Left lung (tissue), 10 donors: Measurements from ENCODE around the gene TKTL1. TPM values are rescaled to one million over a fixed set of nuclear protein-coding genes. Genes with fewer than 3 reads are reported as not detected.

ENCODE experiments used
- ATAC-seq: fragments of 200-7000 bp; cut with Tn5 transposase; one replicate; pipeline ENCODE4 v1.9.1; 2020; ENCODE audit warnings: moderate library complexity
- DNase-seq, 4 donors: peaks; one replicate each; pipeline ENCODE4 v3.0.0-alpha.2; 2013 to 2020
- H3K27ac ChIP-seq, 2 donors: fragments of 200-600 bp; sonication (generic) in 1 of 2; one replicate each; pipeline versions ENCODE4 v1.5.0 to v1.8.0; 2020 to 2021
- H3K27me3 ChIP-seq, 2 donors: fragments of 200-600 bp; sonication (generic) in 1 of 2; one replicate each; pipeline versions ENCODE4 v1.5.0 to v1.8.0; 2020 to 2021
- H3K36me3 ChIP-seq, 2 donors: fragments of 200-600 bp; sonication (generic) in 1 of 2; one replicate each; pipeline versions ENCODE4 v1.5.0 to v1.8.0; 2020 to 2021
- H3K4me1 ChIP-seq, 2 donors: fragments of 200-600 bp; one replicate each; pipeline ENCODE4 v1.8.0; 2021
- H3K4me3 ChIP-seq, 2 donors: fragments of 200-600 bp; sonication (generic) in 1 of 2; one replicate each; pipeline versions ENCODE4 v1.5.0 to v1.8.0; 2020 to 2021; ENCODE audit warnings: mild to moderate bottlenecking in 1 of 2
- H3K9me3 ChIP-seq, 2 donors: fragments of 200-600 bp; sonication (generic) in 1 of 2; one replicate each; pipeline versions ENCODE4 v1.5.0 to v1.8.0; 2020 to 2021
- CTCF ChIP-seq, 2 donors: fragments of 200-600 bp; sonication (generic) in 1 of 2; IDR thresholded peaks; one replicate each; pipeline versions ENCODE4 v1.5.0 to v1.8.0; 2021; ENCODE audit warnings: antibody characterized with exemption in 2 of 2
- intact Hi-C, 2 donors: fragments of 100-400 bp; cut with DNase I; formaldehyde crosslinking; loops; one replicate each; pipeline versions ENCODE4 v1.11.2 to v1.14.2; 2022
- polyA plus RNA-seq, 6 donors: library from polyadenylated mRNA; unstranded; fragments of 120-200 nt; gene quantifications; one replicate each; pipeline ENCODE4 v1.2.1, GENCODE V29; 2013; ENCODE audit not compliant: insufficient read length in 6 of 6
- total RNA-seq, 2 donors: library from RNA; stranded (reverse); fragmentation: NEBNext Ultra II Directional; extraction: Animal tissue kit (Norgen Biotek cat#: 25700); gene quantifications; one replicate each; pipeline ENCODE4 v1.2.1, GENCODE V29; 2021
- donor health status: DM: no; HTN: yes; CAD: no.
- donor health status: DM: no; HTN: no; CAD: no.

TKTL1 gene
- total and polyA plus RNA-seq, 8 donors = 0.27 to 0.52 (median 0.43) TPM; not detected in 1

- intact Hi-C loops = no loop called here
- Histone ChIP-seq H3K36me3 (no peaks in the 10 kb centered on the region), H3K27ac (no peak overlapping the region), H3K4me1 (no peaks in the 10 kb centered on the region), H3K4me3 (no peak overlapping the region), H3K27me3 (no peaks in the 10 kb centered on the region), H3K9me3 (no peaks in the 10 kb centered on the region)
- peak; percentile 53 for ATAC-seq
- DNase-seq = peak in 1 of 4 donors; percentile 26
- peak; percentile 31 to 35 for TF ChIP-seq CTCF (IDR thresholded peaks at IDR 0.05)
These were observed 21.9 kb downstream of the TKTL1 start for GRCh38 chrX:154317391-154317995.

- no peak for TF ChIP-seq CTCF (IDR thresholded peaks at IDR 0.05)
- ATAC-seq = no peak
- Histone ChIP-seq H3K27me3 (no peaks in the 10 kb centered on the region), H3K4me3 (no peak overlapping the region), H3K36me3 (no peaks in the 10 kb centered on the region), H3K9me3 (no peaks in the 10 kb centered on the region), H3K27ac (no peak overlapping the region), H3K4me1 (no peaks in the 10 kb centered on the region)
- intact Hi-C loops = no loop called here
- no peak for DNase-seq
These were observed 24.8 kb downstream of the TKTL1 start for GRCh38 chrX:154320406-154320805.

- no peaks in the 10 kb centered on the region for H3K27me3 ChIP-seq
- DNase-seq = no peak
- H3K27ac ChIP-seq = no peak overlapping the region
- no peaks in the 10 kb centered on the region for H3K9me3 ChIP-seq
- no peaks in the 10 kb centered on the region for H3K36me3 ChIP-seq
- no peak for ATAC-seq
- intact Hi-C loops = no loop called here
- TF ChIP-seq CTCF (IDR thresholded peaks at IDR 0.05) = no peak
- no peaks in the 10 kb centered on the region for H3K4me1 ChIP-seq
- no peak overlapping the region for H3K4me3 ChIP-seq
These were observed 25.6 kb downstream of the TKTL1 start for GRCh38 chrX:154321152-154321551.

GRCh38 chrX:154321594-154321993, 26.0 kb downstream of the TKTL1 start:
- Histone ChIP-seq H3K27me3 (no peaks in the 10 kb centered on the region), H3K27ac (no peak overlapping the region), H3K4me3 (no peak overlapping the region), H3K4me1 (no peaks in the 10 kb centered on the region), H3K36me3 (no peaks in the 10 kb centered on the region), H3K9me3 (no peaks in the 10 kb centered on the region)
- DNase-seq = peak in 1 of 4 donors; percentile 5
- ATAC-seq = peak; percentile 14
- intact Hi-C loops = no loop called here
- no peak for TF ChIP-seq CTCF (IDR thresholded peaks at IDR 0.05)

- Histone ChIP-seq H3K36me3 (no peaks in the 10 kb centered on the region), H3K27me3 (no peaks in the 10 kb centered on the region), H3K4me1 (peaks cover 4 to 9% of the 10 kb centered on the region in 2 donors), H3K9me3 (no peaks in the 10 kb centered on the region), H3K27ac (no peak overlapping the region), H3K4me3 (no peak overlapping the region)
- DNase-seq (no peak), ATAC-seq (no peak)
- TF ChIP-seq CTCF (IDR thresholded peaks at IDR 0.05) = no peak
- intact Hi-C loops = no loop called here
These were observed 27.3 kb downstream of the TKTL1 start for GRCh38 chrX:154322890-154323289.
